ENCODE results near the gene CDHR4.

DNA sequence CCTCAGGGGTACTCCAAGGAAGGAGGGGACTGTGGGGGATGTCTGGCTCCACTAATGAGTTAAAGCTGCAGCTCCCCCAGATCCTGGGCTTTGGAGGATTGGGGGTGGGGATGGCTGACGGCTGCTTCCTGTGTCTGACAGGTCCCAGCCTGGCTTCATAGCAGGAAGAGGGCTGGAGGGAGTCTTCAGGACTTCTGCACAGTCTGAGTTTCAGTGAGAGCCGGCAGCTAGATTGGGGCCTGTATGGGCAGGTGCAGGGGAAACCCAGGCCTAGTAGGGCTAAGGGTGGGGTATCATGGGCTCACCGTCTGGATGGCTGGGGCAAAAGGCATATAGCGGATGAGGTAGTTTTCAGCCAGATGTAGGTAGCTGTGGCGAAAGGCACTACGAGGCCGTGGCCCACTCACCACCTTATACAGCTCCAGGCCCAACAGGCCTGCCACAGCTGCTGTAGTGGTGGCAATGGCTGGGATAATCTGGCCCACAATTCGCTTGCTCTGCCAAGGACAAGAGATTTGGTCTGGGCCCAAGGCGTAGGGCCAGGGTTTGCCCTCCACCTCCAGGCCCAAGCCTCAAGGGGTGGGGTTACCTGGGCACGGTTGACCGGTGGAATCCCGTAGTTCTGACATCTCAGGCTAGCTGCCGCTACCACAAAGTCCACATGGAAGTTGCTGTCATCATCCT, 7.9 kb upstream of the CDHR4 start:
- TF ChIP-seq, protein P1, sequence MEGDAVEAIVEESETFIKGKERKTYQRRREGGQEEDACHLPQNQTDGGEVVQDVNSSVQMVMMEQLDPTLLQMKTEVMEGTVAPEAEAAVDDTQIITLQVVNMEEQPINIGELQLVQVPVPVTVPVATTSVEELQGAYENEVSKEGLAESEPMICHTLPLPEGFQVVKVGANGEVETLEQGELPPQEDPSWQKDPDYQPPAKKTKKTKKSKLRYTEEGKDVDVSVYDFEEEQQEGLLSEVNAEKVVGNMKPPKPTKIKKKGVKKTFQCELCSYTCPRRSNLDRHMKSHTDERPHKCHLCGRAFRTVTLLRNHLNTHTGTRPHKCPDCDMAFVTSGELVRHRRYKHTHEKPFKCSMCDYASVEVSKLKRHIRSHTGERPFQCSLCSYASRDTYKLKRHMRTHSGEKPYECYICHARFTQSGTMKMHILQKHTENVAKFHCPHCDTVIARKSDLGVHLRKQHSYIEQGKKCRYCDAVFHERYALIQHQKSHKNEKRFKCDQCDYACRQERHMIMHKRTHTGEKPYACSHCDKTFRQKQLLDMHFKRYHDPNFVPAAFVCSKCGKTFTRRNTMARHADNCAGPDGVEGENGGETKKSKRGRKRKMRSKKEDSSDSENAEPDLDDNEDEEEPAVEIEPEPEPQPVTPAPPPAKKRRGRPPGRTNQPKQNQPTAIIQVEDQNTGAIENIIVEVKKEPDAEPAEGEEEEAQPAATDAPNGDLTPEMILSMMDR (IDR thresholded peaks at IDR 0.05), result no peak
- no peak for TF ChIP-seq POLR2A (IDR thresholded peaks at IDR 0.05)
